ENCODE results near the gene TNFRSF11A. TPM values are rescaled to one million over a fixed set of nuclear protein-coding genes. Genes with fewer than 3 reads are reported as not detected.

TNFRSF11A gene
- total RNA-seq, 4 donors from 2014 or later = 1.4 to 3.2 (median 1.8) TPM; not detected in 1

DNA sequence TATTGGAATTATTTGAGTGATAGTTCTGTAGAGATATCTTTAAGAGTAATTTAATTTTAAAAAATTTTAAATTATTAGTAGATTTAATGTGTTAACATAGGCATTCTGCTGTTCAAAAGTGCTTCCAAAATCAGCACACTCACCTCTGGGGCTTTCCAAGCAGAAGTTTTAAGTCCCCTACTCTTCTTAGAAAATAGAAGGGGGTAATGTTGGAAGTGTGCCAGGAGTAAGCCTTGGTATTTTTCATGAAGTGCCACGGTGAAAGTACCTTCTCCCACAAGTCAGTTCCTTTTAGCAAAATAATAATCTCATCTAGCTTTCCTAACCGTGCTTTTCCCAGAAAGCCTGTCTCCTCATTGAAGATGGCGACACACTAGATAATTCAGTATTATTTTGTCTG lies 3.9 kb upstream of the TNFRSF11A start:
- Histone ChIP-seq H3K9me3 (no peaks in the 10 kb centered on the region), H3K36me3 (no peaks in the 10 kb centered on the region), H3K4me3 (no peak overlapping the region), H3K27me3 (peaks cover 23 to 48% (median 30%) of the 10 kb centered on the region in 3 donors), H3K27ac (no peak overlapping the region), H3K4me1 (peaks cover 9 to 12% of the 10 kb centered on the region in 2 donors)
- TF ChIP-seq, protein P1, sequence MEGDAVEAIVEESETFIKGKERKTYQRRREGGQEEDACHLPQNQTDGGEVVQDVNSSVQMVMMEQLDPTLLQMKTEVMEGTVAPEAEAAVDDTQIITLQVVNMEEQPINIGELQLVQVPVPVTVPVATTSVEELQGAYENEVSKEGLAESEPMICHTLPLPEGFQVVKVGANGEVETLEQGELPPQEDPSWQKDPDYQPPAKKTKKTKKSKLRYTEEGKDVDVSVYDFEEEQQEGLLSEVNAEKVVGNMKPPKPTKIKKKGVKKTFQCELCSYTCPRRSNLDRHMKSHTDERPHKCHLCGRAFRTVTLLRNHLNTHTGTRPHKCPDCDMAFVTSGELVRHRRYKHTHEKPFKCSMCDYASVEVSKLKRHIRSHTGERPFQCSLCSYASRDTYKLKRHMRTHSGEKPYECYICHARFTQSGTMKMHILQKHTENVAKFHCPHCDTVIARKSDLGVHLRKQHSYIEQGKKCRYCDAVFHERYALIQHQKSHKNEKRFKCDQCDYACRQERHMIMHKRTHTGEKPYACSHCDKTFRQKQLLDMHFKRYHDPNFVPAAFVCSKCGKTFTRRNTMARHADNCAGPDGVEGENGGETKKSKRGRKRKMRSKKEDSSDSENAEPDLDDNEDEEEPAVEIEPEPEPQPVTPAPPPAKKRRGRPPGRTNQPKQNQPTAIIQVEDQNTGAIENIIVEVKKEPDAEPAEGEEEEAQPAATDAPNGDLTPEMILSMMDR (IDR thresholded peaks at IDR 0.05 in 4 of 5, conservative IDR thresholded peaks at IDR 0.05 in 1 of 5) = no peak
- no peak for TF ChIP-seq POLR2A (IDR thresholded peaks at IDR 0.05)
- intact Hi-C loops (cut with DNase I; ENCODE audit: low total_unique reads) = no loop called here
- DNase-seq = no peak
- ATAC-seq = no peak
- in situ Hi-C loops (cut with MboI; ENCODE audit: low sequenced_read_pairs in 4 of 4) = no loop called here

DNA sequence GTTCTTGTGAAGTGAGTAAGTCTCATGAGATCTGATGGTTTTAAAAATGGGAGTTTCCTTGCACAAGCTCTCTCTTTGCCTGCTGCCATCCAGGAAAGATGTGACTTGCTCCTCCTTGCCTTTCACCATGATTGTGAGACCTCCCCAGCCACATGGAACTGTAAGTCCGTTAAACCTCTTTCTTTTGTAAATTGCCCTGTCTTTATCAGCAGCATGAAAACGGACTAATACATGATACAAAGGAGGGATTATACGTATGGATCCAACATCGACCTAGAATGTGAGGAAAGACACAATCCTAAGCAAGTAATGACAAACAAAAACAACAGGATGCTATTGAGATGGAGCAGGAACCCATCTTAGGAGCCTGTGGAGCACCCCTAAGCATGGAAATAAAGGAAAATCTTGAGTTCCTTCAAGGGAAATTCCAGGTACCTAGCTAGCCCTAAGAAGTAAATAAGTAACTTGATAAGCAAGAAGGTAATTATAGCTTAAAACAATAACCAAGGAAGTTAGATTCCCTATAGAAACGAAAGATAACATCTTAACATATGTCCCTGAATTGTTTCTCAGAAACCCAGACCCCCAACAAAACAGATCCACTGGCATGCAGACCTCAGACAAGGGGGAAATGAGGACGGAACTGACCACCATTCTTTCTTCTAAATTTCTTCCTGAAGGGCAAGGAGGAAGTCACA lies 1.5 kb upstream of the TNFRSF11A start:
- Histone ChIP-seq H3K4me1 (peaks cover 15 to 24% of the 10 kb centered on the region in 2 donors), H3K36me3 (no peaks in the 10 kb centered on the region), H3K27me3 (peaks cover 47 to 72% (median 53%) of the 10 kb centered on the region in 3 donors), H3K27ac (no peak overlapping the region), H3K9me3 (no peaks in the 10 kb centered on the region), H3K4me3 (no peak overlapping the region)
- no peak for ATAC-seq
- no peak for DNase-seq
- intact Hi-C loops (cut with DNase I; ENCODE audit: low total_unique reads) (loop anchor here (2.0 kb wide), 1 partner anchor 261 kb away; no protein-coding TSS in a partner anchor), in situ Hi-C loops (cut with MboI; ENCODE audit: low sequenced_read_pairs in 4 of 4) (no loop called here)
- TF ChIP-seq, protein P1 (IDR thresholded peaks at IDR 0.05 in 4 of 5, conservative IDR thresholded peaks at IDR 0.05 in 1 of 5) = no peak
- TF ChIP-seq POLR2A (IDR thresholded peaks at IDR 0.05) = no peak

- H3K9me3 ChIP-seq = no peaks in the 10 kb centered on the region
- intact Hi-C loops (cut with DNase I; ENCODE audit: low total_unique reads) (loop anchor here (2.0 kb wide), 1 partner anchor 260 kb away; no protein-coding TSS in a partner anchor), in situ Hi-C loops (cut with MboI; ENCODE audit: low sequenced_read_pairs in 4 of 4) (no loop called here)
- H3K4me1 ChIP-seq = peaks cover 15 to 24% of the 10 kb centered on the region in 2 donors
- no peak overlapping the region for H3K27ac ChIP-seq
- no peaks in the 10 kb centered on the region for H3K36me3 ChIP-seq
- ATAC-seq (no peak), DNase-seq (no peak)
- TF ChIP-seq, protein P1 (IDR thresholded peaks at IDR 0.05 in 4 of 5, conservative IDR thresholded peaks at IDR 0.05 in 1 of 5) = no peak
- TF ChIP-seq POLR2A (IDR thresholded peaks at IDR 0.05) = no peak
- H3K4me3 ChIP-seq = peak overlapping the region in 2 of 4 donors; percentile 20 to 32
- peaks cover 54 to 77% (median 60%) of the 10 kb centered on the region in 3 donors for H3K27me3 ChIP-seq
Measured at GRCh38 chr18:62324181-62324828, 805 bp upstream of the TNFRSF11A start.

DNA sequence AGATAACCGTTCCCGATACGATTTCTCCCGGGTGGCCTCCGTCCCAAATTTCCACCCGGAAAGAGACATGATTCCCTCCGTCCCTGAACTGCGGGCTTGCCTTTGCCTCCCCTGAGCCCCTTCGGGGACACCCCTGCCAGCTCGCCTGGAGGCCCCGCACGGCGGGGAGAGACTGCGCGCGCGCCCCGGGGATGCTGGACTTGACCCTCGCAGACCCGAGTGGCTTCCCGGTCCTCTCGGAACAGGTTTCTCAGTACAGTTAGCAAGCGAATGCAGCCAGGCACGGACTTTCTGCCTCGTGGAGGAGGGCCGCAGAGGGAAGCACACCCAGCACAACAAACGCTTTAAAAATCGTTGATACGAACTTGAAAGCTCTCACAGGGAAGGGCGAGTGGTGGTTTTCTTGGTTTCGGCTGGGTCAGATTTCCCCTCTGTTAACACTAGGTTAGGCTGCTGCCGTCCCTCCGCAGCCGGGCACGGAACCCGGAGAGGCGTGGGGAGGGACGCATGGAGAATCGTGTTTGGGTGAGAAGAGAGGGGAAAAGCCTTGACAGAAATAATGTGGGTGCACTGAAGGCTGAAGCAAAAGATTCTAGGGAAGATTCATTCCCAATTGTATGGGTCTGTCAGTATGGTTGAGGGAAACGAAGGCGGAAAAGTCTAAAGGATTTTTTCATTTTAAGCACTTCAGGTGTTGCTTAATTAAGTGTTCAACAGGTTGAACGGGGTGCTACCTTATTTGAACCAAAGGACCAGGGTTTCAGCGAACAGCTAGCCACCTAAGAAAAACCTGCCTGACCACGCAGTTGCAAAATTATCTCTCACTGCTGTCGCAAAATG lies 916 bp downstream of the TNFRSF11A start:
- Histone ChIP-seq H3K36me3 (no peaks in the 10 kb centered on the region), H3K27me3 (peaks cover 71 to 85% (median 75%) of the 10 kb centered on the region in 3 donors), H3K9me3 (no peaks in the 10 kb centered on the region), H3K4me3 (peak overlapping the region; percentile 52 to 58 (median 54)), H3K27ac (no peak overlapping the region), H3K4me1 (peaks cover 15 to 24% of the 10 kb centered on the region in 2 donors)
- TF ChIP-seq, protein P1 (IDR thresholded peaks at IDR 0.05 in 4 of 5, conservative IDR thresholded peaks at IDR 0.05 in 1 of 5) = no peak
- no peak for TF ChIP-seq POLR2A (IDR thresholded peaks at IDR 0.05)
- DNase-seq (no peak), ATAC-seq (no peak)
- in situ Hi-C loops (cut with MboI; ENCODE audit: low sequenced_read_pairs in 4 of 4) = no loop called here
- intact Hi-C loops (cut with DNase I; ENCODE audit: low total_unique reads) = loop anchor here (2.0 kb wide), 1 partner anchor 259 kb away; no protein-coding TSS in a partner anchor

Data from gastrocnemius medialis (tissue), 4 donors.